Esophagus squamous epithelium (tissue), 4 donors: Measurements from ENCODE around the gene C16orf92.

ENCODE experiments used
- CTCF ChIP-seq, 6 experiments: fragments of 450-650 bp in 4 of 6; fragments of 200-600 bp in 2 of 6; sonication (generic) in 2 of 6; IDR thresholded peaks; one replicate each; pipeline ENCODE4 v1.5.1; 2016 to 2019; ENCODE audit warnings: antibody characterized with exemption in 6 of 6, mild to moderate bottlenecking in 4 of 6, moderate library complexity in 4 of 6
- POLR2A ChIP-seq, 4 donors: fragments of 450-650 bp; IDR thresholded peaks; one replicate each; pipeline ENCODE4 v1.6.1; 2017; ENCODE audit warnings: antibody characterized with exemption in 4 of 4, mild to moderate bottlenecking in 4 of 4, moderate library complexity in 3 of 4

GRCh38 chr16:29996766-29997250 lies 26.2 kb upstream of the C16orf92 start:
- TF ChIP-seq CTCF (IDR thresholded peaks at IDR 0.05) = no peak
- TF ChIP-seq POLR2A (IDR thresholded peaks at IDR 0.05) = no peak
